ENCODE results near the gene GCDH.

Gene GCDH

DNA sequence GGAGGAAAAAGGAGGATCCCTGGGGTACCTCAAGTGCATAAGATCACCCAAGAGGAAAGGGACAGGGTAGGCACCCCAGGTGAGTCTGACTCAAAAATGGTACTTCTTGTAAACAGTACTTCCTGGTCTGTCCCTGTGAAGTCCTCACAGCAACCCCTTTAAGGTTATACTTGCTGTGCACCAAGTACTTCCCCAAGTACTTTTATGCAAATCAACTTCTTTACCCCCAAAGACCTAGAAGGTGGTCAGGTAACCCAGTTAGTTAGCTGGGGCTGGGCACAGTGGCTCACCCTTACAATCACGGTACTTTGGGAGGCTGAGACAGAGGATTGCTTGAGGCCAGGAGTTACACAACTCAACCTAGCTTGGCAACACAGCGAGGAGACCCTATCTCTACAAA is 49.9 kb downstream of the GCDH start:
- TF ChIP-seq, protein P1, sequence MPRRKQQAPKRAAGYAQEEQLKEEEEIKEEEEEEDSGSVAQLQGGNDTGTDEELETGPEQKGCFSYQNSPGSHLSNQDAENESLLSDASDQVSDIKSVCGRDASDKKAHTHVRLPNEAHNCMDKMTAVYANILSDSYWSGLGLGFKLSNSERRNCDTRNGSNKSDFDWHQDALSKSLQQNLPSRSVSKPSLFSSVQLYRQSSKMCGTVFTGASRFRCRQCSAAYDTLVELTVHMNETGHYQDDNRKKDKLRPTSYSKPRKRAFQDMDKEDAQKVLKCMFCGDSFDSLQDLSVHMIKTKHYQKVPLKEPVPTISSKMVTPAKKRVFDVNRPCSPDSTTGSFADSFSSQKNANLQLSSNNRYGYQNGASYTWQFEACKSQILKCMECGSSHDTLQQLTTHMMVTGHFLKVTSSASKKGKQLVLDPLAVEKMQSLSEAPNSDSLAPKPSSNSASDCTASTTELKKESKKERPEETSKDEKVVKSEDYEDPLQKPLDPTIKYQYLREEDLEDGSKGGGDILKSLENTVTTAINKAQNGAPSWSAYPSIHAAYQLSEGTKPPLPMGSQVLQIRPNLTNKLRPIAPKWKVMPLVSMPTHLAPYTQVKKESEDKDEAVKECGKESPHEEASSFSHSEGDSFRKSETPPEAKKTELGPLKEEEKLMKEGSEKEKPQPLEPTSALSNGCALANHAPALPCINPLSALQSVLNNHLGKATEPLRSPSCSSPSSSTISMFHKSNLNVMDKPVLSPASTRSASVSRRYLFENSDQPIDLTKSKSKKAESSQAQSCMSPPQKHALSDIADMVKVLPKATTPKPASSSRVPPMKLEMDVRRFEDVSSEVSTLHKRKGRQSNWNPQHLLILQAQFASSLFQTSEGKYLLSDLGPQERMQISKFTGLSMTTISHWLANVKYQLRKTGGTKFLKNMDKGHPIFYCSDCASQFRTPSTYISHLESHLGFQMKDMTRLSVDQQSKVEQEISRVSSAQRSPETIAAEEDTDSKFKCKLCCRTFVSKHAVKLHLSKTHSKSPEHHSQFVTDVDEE (CRISPR knock-in tag; IDR thresholded peaks at IDR 0.05), result no peak
- TF ChIP-seq ISL1 (CRISPR knock-in tag; IDR thresholded peaks at IDR 0.05) (no peak), ARNTL (CRISPR knock-in tag; IDR thresholded peaks at IDR 0.05; ENCODE audit: borderline replicate concordance, low read depth) (no peak), BACH2 (CRISPR knock-in tag; IDR thresholded peaks at IDR 0.05; ENCODE audit: borderline replicate concordance) (no peak), ZC3H10 (CRISPR knock-in tag; IDR thresholded peaks at IDR 0.05) (no peak), PPARA (CRISPR knock-in tag; IDR thresholded peaks at IDR 0.05; ENCODE audit: borderline replicate concordance) (no peak), RARB (CRISPR knock-in tag; IDR thresholded peaks at IDR 0.05) (no peak), ZFP30 (CRISPR knock-in tag; IDR thresholded peaks at IDR 0.05) (no peak), GLIS3 (CRISPR knock-in tag; IDR thresholded peaks at IDR 0.05) (no peak), TCF4 (CRISPR knock-in tag; IDR thresholded peaks at IDR 0.05; ENCODE audit: borderline replicate concordance) (no peak), ZFP3 (CRISPR knock-in tag; IDR thresholded peaks at IDR 0.05) (no peak), SNAI2 (CRISPR knock-in tag; IDR thresholded peaks at IDR 0.05) (no peak), CSDC2 (CRISPR knock-in tag; IDR thresholded peaks at IDR 0.05) (no peak), ZNF565 (CRISPR knock-in tag; conservative IDR thresholded peaks at IDR 0.05; ENCODE audit: low read depth) (no peak), POU6F1 (CRISPR knock-in tag; IDR thresholded peaks at IDR 0.05; ENCODE audit: borderline replicate concordance, low read depth) (no peak)
- TF ChIP-seq, protein P2, sequence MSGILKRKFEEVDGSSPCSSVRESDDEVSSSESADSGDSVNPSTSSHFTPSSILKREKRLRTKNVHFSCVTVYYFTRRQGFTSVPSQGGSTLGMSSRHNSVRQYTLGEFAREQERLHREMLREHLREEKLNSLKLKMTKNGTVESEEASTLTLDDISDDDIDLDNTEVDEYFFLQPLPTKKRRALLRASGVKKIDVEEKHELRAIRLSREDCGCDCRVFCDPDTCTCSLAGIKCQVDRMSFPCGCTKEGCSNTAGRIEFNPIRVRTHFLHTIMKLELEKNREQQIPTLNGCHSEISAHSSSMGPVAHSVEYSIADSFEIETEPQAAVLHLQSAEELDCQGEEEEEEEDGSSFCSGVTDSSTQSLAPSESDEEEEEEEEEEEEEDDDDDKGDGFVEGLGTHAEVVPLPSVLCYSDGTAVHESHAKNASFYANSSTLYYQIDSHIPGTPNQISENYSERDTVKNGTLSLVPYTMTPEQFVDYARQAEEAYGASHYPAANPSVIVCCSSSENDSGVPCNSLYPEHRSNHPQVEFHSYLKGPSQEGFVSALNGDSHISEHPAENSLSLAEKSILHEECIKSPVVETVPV (CRISPR knock-in tag; IDR thresholded peaks at IDR 0.05), result no peak
- TF ChIP-seq, protein P3, sequence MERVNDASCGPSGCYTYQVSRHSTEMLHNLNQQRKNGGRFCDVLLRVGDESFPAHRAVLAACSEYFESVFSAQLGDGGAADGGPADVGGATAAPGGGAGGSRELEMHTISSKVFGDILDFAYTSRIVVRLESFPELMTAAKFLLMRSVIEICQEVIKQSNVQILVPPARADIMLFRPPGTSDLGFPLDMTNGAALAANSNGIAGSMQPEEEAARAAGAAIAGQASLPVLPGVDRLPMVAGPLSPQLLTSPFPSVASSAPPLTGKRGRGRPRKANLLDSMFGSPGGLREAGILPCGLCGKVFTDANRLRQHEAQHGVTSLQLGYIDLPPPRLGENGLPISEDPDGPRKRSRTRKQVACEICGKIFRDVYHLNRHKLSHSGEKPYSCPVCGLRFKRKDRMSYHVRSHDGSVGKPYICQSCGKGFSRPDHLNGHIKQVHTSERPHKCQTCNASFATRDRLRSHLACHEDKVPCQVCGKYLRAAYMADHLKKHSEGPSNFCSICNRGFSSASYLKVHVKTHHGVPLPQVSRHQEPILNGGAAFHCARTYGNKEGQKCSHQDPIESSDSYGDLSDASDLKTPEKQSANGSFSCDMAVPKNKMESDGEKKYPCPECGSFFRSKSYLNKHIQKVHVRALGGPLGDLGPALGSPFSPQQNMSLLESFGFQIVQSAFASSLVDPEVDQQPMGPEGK (CRISPR knock-in tag; IDR thresholded peaks at IDR 0.05; ENCODE audit: borderline replicate concordance), result no peak
- no peak for ATAC-seq

- TF ChIP-seq OSR1 (CRISPR knock-in tag; IDR thresholded peaks at IDR 0.05), result no peak
- no peak for TF ChIP-seq ZNF8 (CRISPR knock-in tag; IDR thresholded peaks at IDR 0.05)
- no peak for TF ChIP-seq ARNTL (CRISPR knock-in tag; IDR thresholded peaks at IDR 0.05; ENCODE audit: borderline replicate concordance, low read depth)
- TF ChIP-seq ZNF70 (CRISPR knock-in tag; IDR thresholded peaks at IDR 0.05), result no peak
- no peak for TF ChIP-seq ZNF565 (CRISPR knock-in tag; conservative IDR thresholded peaks at IDR 0.05; ENCODE audit: low read depth)
- TF ChIP-seq, protein P4, sequence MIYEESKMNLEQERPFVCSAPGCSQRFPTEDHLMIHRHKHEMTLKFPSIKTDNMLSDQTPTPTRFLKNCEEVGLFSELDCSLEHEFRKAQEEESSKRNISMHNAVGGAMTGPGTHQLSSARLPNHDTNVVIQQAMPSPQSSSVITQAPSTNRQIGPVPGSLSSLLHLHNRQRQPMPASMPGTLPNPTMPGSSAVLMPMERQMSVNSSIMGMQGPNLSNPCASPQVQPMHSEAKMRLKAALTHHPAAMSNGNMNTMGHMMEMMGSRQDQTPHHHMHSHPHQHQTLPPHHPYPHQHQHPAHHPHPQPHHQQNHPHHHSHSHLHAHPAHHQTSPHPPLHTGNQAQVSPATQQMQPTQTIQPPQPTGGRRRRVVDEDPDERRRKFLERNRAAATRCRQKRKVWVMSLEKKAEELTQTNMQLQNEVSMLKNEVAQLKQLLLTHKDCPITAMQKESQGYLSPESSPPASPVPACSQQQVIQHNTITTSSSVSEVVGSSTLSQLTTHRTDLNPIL (CRISPR knock-in tag; IDR thresholded peaks at IDR 0.05; ENCODE audit: low read depth), result no peak
- no peak for TF ChIP-seq CSDC2 (CRISPR knock-in tag; IDR thresholded peaks at IDR 0.05)
- no peak for TF ChIP-seq POU6F1 (CRISPR knock-in tag; IDR thresholded peaks at IDR 0.05; ENCODE audit: borderline replicate concordance, low read depth)
- no peak for TF ChIP-seq SNAI2 (CRISPR knock-in tag; IDR thresholded peaks at IDR 0.05)
- TF ChIP-seq RARB (CRISPR knock-in tag; IDR thresholded peaks at IDR 0.05), result no peak
- TF ChIP-seq ZFP30 (CRISPR knock-in tag; IDR thresholded peaks at IDR 0.05), result no peak
- TF ChIP-seq, protein P1 (CRISPR knock-in tag; IDR thresholded peaks at IDR 0.05), result no peak
- TF ChIP-seq, protein P2 (CRISPR knock-in tag; IDR thresholded peaks at IDR 0.05), result no peak
- no peak for TF ChIP-seq ISL1 (CRISPR knock-in tag; IDR thresholded peaks at IDR 0.05)
- TF ChIP-seq GLIS3 (CRISPR knock-in tag; IDR thresholded peaks at IDR 0.05), result no peak
- ATAC-seq, result no peak
Observed at GRCh38 chr19:12943437-12944044, 52.6 kb downstream of the GCDH start.
